GM18505 (cell line): ENCODE data around the gene MPPED2.

ENCODE experiments used
- ATAC-seq: cut with Tn5 transposase; IDR thresholded peaks from one replicate; pipeline ENCODE4 v1.9.1; 2021; ENCODE audit not compliant: unreplicated experiment
- POLR2A ChIP-seq: IDR thresholded peaks from 4 replicates; pipeline ENCODE4 v1.6.1; 2011; ENCODE audit warnings: borderline replicate concordance; ENCODE audit not compliant: insufficient read depth, insufficient read length; ENCODE audit errors: extremely low read depth

Gene MPPED2

DNA sequence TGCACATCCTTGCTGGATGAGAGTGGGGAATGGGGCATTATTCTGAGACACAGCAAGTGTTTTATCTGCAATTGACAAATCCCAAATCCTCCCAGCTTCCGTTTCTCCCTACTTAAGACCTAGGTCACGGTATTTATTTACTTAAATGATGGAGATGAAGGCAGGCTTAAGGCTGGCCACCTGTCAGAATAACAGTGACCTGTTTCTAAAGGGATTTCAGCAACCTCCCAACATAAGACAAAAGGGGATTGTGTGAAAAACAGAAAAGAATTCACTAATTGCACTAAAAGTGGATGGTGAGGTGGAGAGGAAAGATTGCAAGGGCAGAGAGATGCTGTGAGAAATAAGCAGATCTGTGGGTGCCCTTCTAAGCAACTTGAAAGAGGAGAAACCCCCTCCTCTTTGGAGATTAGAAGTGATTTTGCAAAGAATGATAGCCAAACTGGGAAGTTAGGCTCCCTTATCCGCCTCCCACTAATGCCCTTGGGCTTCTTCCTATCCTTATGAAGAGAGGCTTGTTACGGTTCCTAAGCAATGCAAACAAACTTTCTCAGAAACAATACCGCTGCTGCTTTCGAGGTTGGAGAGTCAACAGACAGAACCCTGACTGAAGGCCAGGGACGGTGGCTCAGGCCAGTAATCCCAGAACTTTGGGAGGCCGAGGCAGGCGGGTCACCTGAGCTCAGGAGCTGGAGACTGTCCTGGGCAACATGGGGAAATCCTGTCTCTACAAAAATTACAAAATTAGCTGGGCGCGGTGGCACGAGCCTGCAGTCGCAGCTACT is 179.0 kb downstream of the MPPED2 start:
- no peak for TF ChIP-seq POLR2A
- no peak for ATAC-seq

DNA sequence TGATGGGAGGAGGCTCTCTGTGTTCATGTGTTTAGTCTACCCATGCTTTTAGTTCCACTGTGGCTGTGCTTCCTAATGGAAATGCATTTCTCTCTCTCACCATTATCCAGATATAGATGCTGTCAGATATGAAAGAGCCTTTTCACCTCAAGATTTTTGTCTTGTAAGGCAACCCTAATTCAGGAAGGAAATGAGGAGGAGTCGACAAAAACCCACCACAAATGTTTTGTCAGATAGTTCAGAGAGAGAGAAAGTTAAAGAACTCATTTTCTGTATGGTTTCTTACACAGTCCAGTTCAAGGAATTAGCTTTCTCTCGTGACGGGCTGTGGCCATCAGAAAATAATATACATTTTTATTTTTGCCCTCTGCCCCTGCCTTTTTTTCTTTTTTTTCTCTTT is 180.8 kb downstream of the MPPED2 start:
- ATAC-seq: no peak
- TF ChIP-seq POLR2A: no peak

DNA sequence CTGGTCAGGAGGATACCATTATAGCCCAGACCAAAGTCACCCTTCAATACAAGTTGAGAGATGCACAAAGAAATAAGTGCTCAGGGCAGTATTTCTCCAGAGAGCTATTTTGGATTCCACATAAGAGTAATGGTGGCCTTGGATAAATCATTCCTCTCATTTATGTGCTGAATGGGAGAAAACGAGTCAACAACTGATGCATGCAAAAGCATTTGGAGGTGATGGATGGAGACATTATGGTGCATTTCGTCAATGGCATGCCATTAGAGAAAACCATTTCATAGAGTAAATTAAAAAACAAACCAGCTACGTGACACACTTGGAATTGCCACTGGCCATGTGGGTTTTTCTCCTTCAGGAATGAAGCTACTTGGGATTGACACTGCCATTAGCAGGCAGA is 182.0 kb downstream of the MPPED2 start:
- no peak for ATAC-seq
- TF ChIP-seq POLR2A: no peak

DNA sequence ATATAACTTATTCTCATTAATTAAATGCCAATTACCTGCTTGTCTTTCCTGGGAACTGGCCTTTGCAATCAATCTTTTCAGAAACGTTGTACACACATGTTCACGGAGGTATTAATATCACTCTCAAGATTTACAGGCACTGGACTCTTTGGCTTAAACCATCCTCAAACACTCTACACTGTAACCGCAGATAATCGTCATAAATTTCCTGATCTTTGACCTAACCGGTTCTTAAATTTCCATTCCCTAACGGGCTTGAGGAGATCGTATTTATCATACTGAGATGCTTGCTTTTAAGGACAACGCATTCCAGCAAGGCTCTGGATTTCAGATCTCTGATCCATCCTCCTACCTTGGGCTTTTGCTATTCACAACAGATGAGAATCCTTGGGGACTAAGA is 190.4 kb downstream of the MPPED2 start:
- no peak for TF ChIP-seq POLR2A
- ATAC-seq: no peak

DNA sequence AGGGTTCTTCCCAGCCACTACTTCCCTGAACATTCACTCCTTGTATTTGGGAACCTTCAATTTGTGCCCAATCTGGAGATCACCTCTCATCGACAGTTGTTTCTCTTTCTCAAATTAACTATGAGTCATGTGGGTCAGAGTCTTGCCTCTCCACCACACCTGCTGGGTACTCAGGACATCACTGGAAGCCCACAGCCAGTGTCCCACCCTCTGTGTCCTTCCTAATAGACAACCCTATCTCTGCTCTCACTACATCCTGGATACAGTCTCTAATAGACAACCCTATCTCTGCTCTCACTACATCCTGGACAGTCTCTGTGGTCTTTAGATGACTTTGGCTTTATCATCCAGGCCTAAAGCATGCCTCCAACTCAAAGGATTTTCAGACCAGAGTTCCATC is 193.1 kb downstream of the MPPED2 start:
- ATAC-seq: no peak
- TF ChIP-seq POLR2A: no peak

DNA sequence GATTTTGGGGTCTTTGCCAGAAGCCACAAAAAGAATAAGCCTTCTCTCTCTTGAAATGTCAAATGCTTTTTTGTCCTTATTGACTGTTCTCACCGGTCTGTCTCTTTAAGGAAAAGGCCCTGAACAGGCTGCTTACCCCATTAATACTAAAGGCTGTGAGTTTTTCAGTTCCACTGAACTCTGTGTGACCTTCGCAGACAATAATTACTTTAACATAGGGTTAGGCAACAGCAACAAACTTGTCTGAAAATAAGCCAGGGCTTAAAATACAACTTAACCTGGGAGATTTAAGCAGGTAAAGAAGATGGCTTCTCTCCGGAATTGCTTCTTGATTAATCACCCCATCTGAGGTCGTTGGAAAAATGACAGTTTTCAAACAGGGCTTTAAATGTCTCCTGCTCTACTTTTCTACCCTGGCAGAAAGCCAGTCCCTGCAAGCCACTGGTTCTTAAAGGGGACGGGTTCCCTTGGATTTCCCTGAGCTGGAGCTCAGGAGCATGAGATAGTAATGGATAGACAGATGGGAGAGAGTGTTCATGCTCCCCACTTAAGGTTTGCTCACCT is 193.8 kb downstream of the MPPED2 start:
- TF ChIP-seq POLR2A: no peak
- ATAC-seq: no peak

DNA sequence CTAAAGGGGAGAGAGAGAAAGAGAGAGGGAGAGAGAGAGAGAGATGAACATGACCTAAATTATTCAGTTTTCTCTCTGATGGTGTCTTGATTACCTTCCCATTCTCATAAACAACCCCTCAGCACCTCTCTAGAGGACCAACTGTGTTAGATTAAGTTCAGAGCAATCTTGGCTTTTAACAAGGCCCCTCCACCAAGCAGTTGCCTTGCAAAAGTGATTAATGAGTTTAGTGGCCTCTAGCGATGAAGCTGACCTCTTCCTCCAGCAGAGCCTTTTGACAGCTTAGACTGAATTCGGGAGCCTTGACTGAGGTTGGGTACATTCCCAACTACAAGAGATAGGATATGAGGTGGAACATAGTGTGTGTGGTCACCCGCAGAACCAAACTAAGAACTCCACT is 197.2 kb downstream of the MPPED2 start:
- no peak for TF ChIP-seq POLR2A
- no peak for ATAC-seq

DNA sequence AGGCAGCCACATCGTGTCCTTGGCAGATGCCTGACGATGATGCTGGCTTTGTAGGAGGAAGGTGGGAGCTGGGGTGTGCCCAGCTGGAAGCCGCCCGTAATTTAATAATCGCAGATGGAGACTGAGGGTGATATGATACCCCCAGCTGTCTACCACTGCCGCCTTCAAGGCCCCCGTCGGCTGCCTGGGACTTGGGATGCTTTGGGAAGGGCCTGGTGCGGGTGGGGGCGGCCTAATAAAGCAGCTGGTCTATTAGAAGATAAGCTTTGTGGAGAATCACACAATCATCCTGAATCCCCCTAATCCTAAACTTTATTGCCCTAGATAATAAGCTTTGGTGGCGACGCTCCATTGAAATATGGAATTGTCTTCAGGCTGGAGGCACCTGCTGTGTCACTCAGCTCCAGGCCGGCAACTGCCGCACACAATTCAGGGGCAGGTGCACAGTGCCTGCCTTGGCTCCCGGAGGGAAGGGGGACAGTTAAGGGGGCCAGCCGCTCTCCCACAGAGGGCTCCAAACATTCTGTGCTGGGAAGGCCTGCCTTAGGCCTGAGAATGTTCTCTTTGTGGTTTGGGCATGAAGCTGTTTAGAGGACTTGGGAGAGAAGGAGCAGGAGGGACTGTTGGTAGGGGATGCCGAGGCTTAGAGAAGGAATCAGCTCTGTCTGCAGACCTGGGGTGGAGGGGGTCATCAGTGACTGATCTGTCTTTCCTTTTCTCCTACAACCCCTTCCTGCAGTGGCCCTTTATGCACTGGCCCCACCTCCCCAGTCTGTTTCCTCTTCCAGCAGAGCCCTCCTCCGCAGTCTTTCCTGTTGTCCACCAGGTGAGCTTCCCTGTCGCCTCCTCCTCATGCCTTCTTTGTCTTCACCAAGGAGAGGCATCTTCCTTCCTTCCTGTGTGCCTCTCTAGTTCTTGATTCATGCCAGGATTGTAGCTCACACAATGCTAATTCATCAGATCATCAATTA is 198.0 kb downstream of the MPPED2 start:
- TF ChIP-seq POLR2A: no peak
- ATAC-seq: no peak

DNA sequence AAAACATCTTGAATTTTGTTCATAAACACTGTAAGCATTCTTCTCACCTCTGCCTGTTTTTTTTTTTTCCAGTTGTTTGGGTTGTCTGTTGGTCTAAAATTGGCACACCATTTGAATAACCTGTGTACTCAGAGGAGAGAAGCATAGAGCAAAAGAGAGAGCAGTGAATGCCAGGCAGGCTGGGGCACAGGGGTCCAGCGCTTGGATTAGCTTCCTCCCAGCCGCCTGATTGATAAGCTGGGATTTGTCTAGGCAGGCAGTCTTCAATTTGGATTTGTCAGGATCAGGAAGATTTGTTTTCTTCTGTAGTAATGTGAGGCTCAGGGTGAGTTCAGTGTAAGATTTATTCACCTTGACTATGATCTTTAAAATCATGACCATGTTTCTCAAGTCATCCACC is 204.3 kb downstream of the MPPED2 start:
- no peak for ATAC-seq
- TF ChIP-seq POLR2A: no peak

DNA sequence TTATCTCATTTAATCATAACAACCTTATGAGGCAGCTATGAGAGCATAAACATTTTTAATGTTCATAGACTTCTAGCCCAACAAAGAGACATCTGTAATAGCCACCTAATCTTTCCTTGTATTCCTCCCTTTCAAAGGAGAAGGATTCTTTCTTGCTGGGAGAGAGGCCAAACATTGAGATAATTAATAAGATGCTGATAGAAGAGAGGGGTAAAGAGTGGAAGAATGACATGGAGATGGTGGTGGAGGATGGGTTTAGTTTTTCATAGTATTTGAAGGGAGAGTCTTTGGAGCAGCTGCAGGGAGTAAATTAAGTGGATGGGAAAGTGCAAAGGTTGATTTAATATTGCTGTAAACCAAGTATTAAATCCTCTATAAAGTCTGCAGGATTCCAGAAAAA is 205.3 kb downstream of the MPPED2 start:
- no peak for TF ChIP-seq POLR2A
- no peak for ATAC-seq

DNA sequence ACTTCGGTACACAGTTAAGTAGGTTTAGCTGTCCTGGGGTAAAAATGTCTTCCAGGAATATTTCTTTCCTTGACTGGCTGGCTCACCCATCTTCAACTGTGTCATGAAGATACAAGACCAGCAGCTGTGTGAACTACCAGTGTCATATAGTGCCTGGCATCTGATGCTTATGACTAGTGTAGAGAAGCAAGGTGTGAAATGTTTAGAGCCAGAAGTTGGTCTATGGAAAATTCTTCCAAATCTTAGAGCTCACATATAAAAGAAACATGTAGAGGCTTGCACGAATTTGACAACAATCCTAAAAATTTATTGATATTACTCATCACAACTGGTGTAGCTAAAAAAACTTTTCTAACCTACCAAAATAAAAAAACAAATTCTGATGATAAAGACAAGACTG is 208.8 kb downstream of the MPPED2 start:
- TF ChIP-seq POLR2A: no peak
- no peak for ATAC-seq

DNA sequence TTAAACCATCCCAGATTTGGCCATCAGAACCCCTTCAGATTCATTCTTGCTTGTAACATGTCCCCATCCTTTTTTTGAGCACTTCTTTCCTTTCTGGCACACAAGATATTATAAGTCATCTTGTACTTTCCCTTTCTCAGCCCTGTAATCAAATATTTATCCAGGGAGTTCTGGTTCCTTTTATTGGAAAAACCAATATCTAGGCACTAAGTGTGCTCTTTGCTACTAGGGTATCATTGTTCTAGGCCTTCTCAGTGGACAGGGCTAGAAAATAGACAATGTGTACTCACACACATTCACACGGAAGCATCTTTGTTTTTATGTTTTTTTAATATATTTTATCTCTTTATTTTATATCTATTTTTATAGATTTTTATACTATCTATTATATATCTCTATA is 216.0 kb downstream of the MPPED2 start:
- TF ChIP-seq POLR2A: no peak

DNA sequence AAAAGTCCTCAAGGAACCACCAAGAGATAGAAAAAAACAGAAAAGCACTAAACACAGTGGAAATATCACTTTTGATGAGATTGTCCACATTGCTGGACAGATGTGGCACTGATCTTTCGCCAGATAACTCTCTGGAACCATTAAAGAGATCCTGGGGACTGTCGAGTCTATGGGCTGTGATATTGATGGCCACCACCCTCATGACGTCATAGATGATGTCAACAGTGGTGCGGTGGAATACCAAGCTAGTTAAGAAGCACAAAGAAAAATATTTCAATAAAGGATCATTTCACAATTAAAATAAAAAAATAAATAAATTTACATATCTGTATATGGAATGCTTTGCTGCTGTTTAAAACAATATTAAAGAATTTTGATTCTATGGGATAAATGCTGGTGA is 217.8 kb downstream of the MPPED2 start:
- TF ChIP-seq POLR2A: no peak
- ATAC-seq: no peak

More for the DNA sequence above, 216.0 kb downstream of the MPPED2 start:
- no peak for ATAC-seq
